ENCODE data around the gene SDK1.

The SDK1 gene

DNA sequence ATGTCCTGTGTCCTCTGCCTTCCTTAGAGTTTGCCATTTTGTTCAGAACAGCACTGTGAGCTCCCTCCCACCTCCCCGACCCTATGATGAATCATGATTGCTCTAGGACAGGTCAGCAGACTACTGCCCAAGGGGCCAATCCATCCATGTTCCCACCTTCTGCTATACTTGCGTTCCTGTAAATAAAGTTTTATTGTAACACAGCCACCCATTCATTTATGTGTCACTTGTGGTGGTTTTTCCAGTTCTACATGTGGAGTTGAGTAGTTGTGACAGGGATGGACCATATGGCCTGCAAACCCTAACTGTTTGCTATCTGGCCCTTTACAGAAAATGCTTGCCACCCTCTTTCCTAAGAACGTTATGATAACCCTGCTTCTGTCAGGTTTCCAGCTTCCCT lies 387.8 kb downstream of the SDK1 start:
- Histone ChIP-seq H3K79me1 (ENCODE audit: low read length) (no peaks in the 10 kb centered on the region), H4K12ac (ENCODE audit: low read depth, low read length) (no peak overlapping the region), H2BK120ac (ENCODE audit: insufficient read depth, low read length, poor library complexity) (no peak overlapping the region), H4K8ac (ENCODE audit: low read depth, low read length) (no peak overlapping the region), H3K79me2 (ENCODE audit: control insufficient read depth, insufficient read depth, low read length, poor library complexity) (no peaks in the 10 kb centered on the region), H3K27ac (ENCODE audit: low read depth, low read length) (no peak overlapping the region), H3K4me2 (ENCODE audit: low read length) (no peak overlapping the region), H3K4me1 (ENCODE audit: control insufficient read depth in 1 of 2, insufficient read depth in 2 of 2, low read length in 2 of 2) (no peaks in the 10 kb centered on the region), H3K36me3 (ENCODE audit: control insufficient read depth in 1 of 2, insufficient read depth in 2 of 2, low read length in 2 of 2) (peaks cover 2 to 4% of the 10 kb centered on the region in 2 experiments), H3K4me3 (ENCODE audit: low read depth, low read length) (peak overlapping the region; percentile 52), H3K14ac (ENCODE audit: low read length) (no peak overlapping the region), H3K23ac (ENCODE audit: low read length) (no peak overlapping the region), H2BK5ac (ENCODE audit: low read depth, low read length, poor library complexity) (no peak overlapping the region), H3K9me3 (ENCODE audit: insufficient read depth, low read depth, low read length) (peaks cover 2% of the 10 kb centered on the region), H3K4ac (ENCODE audit: low read depth, low read length) (no peak overlapping the region), H2AK5ac (ENCODE audit: low read length) (no peak overlapping the region), H4K91ac (ENCODE audit: low read depth, low read length) (no peak overlapping the region), H2BK12ac (ENCODE audit: low read length) (no peak overlapping the region), H3K18ac (ENCODE audit: low read length) (no peak overlapping the region), H3K27me3 (ENCODE audit: insufficient read depth, low read length) (no peaks in the 10 kb centered on the region), H3K9ac (ENCODE audit: low read length) (no peak overlapping the region), H2AFZ (ENCODE audit: insufficient read depth, low read length, poor library complexity) (no peak overlapping the region)
- no peak for DNase-seq
- WGBS (ENCODE audit: extremely low coverage, insufficient coverage, insufficient read length): no CpG with 5 or more reads among the region's 3 CpGs

DNA sequence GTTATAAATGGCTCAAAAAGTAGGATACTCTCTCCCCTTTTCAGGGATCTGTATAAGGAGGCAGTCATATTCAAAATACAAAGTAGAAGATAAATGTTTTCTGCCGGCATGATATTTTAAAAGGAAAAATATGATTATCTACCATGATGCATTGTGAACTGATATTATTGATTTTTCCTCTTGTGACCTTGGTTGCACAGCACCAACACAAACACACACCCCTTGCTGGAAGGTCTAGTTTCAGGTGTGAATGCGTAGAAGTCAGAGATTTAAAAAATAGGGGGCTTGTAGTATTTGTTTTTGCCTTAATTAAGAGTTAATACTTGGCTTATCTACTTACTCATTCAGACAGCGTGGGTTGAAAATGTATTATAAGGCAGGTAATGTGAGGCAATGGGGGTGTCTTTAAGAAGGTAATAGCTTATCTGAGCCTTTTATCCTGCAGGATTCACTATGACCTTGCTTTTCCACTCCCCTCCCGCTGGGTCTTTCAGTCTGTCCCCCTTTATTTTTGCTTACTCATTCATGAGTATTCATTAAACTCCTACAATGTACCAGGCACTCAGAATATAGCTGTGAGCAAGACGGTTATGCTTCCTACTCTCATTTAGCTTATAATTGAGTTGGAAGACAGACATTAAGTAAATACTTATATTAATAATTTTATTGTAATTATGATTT lies 390.6 kb downstream of the SDK1 start:
- Histone ChIP-seq H3K14ac (ENCODE audit: low read length) (no peak overlapping the region), H2AK5ac (ENCODE audit: low read length) (no peak overlapping the region), H3K36me3 (ENCODE audit: control insufficient read depth in 1 of 2, insufficient read depth in 2 of 2, low read length in 2 of 2) (peaks cover 0 to 2% of the 10 kb centered on the region in 2 experiments), H3K79me2 (ENCODE audit: control insufficient read depth, insufficient read depth, low read length, poor library complexity) (no peaks in the 10 kb centered on the region), H3K27me3 (ENCODE audit: insufficient read depth, low read length) (no peaks in the 10 kb centered on the region), H3K4me3 (ENCODE audit: low read depth, low read length) (no peak overlapping the region), H4K8ac (ENCODE audit: low read depth, low read length) (no peak overlapping the region), H2BK12ac (ENCODE audit: low read length) (no peak overlapping the region), H3K23ac (ENCODE audit: low read length) (no peak overlapping the region), H3K4ac (ENCODE audit: low read depth, low read length) (no peak overlapping the region), H2BK5ac (ENCODE audit: low read depth, low read length, poor library complexity) (no peak overlapping the region), H3K79me1 (ENCODE audit: low read length) (no peaks in the 10 kb centered on the region), H3K9me3 (ENCODE audit: insufficient read depth, low read depth, low read length) (peaks cover 2% of the 10 kb centered on the region), H3K27ac (ENCODE audit: low read depth, low read length) (no peak overlapping the region), H3K4me1 (ENCODE audit: control insufficient read depth in 1 of 2, insufficient read depth in 2 of 2, low read length in 2 of 2) (no peaks in the 10 kb centered on the region), H2BK120ac (ENCODE audit: insufficient read depth, low read length, poor library complexity) (no peak overlapping the region), H2AFZ (ENCODE audit: insufficient read depth, low read length, poor library complexity) (no peak overlapping the region), H3K9ac (ENCODE audit: low read length) (no peak overlapping the region), H3K18ac (ENCODE audit: low read length) (no peak overlapping the region), H4K91ac (ENCODE audit: low read depth, low read length) (no peak overlapping the region), H4K12ac (ENCODE audit: low read depth, low read length) (no peak overlapping the region), H3K4me2 (ENCODE audit: low read length) (no peak overlapping the region)
- no peak for DNase-seq
- no CpG with 5 or more reads among the region's 5 CpGs for WGBS (ENCODE audit: extremely low coverage, insufficient coverage, insufficient read length)

DNA sequence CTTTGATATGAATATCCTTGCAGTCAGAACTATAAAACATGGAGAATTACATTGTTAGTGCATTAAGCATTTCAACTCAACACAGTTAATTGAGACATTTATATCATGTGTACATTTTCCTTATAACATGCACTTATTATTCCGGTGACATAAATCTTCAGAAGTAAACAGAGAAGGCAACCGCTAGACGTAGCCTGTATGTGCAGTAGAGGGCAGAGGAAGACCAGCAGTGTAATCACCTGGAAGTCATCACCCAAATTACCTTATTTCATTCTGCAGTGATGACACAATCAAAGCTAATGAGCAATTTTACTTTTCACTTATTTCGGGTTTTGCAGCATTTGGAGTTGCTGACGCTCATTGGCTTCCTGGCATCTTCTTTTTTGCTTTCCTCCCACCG lies 394.6 kb downstream of the SDK1 start:
- Histone ChIP-seq H3K79me2 (ENCODE audit: control insufficient read depth, insufficient read depth, low read length, poor library complexity) (no peaks in the 10 kb centered on the region), H3K14ac (ENCODE audit: low read length) (no peak overlapping the region), H3K9me3 (ENCODE audit: insufficient read depth, low read depth, low read length) (no peaks in the 10 kb centered on the region), H4K8ac (ENCODE audit: low read depth, low read length) (no peak overlapping the region), H2BK12ac (ENCODE audit: low read length) (no peak overlapping the region), H3K23ac (ENCODE audit: low read length) (no peak overlapping the region), H4K12ac (ENCODE audit: low read depth, low read length) (no peak overlapping the region), H4K91ac (ENCODE audit: low read depth, low read length) (no peak overlapping the region), H3K36me3 (ENCODE audit: control insufficient read depth in 1 of 2, insufficient read depth in 2 of 2, low read length in 2 of 2) (no peaks in the 10 kb centered on the region), H3K9ac (ENCODE audit: low read length) (no peak overlapping the region), H3K4me2 (ENCODE audit: low read length) (no peak overlapping the region), H3K18ac (ENCODE audit: low read length) (no peak overlapping the region), H3K4ac (ENCODE audit: low read depth, low read length) (no peak overlapping the region), H2AK5ac (ENCODE audit: low read length) (no peak overlapping the region), H2BK5ac (ENCODE audit: low read depth, low read length, poor library complexity) (no peak overlapping the region), H3K4me1 (ENCODE audit: control insufficient read depth in 1 of 2, insufficient read depth in 2 of 2, low read length in 2 of 2) (no peaks in the 10 kb centered on the region), H2BK120ac (ENCODE audit: insufficient read depth, low read length, poor library complexity) (no peak overlapping the region), H3K79me1 (ENCODE audit: low read length) (no peaks in the 10 kb centered on the region), H3K27ac (ENCODE audit: low read depth, low read length) (no peak overlapping the region), H3K4me3 (ENCODE audit: low read depth, low read length) (no peak overlapping the region), H3K27me3 (ENCODE audit: insufficient read depth, low read length) (no peaks in the 10 kb centered on the region), H2AFZ (ENCODE audit: insufficient read depth, low read length, poor library complexity) (no peak overlapping the region)
- no CpG with 5 or more reads among the region's 6 CpGs for WGBS (ENCODE audit: extremely low coverage, insufficient coverage, insufficient read length)
- DNase-seq: no peak

DNA sequence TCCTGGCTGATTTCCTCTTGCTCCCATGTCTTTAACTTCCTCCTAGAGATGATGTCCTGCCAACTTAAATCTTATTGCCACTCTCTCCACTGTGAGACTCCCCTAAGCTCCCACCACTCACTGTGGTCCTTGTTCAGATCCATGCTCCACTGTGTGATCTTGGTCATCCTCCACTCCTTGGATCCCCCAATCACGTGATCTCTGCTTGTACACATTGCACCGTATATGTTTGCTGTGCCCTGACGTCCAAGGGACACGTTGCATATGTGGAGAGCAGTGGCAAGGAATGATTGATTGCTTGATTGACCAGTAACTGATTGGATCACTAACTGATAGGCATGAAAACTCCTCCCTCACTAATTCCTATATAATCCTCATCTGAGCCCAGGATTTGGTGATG lies 395.1 kb downstream of the SDK1 start:
- Histone ChIP-seq H3K27ac (ENCODE audit: low read depth, low read length) (no peak overlapping the region), H3K4me3 (ENCODE audit: low read depth, low read length) (no peak overlapping the region), H4K8ac (ENCODE audit: low read depth, low read length) (no peak overlapping the region), H3K9me3 (ENCODE audit: insufficient read depth, low read depth, low read length) (no peaks in the 10 kb centered on the region), H3K23ac (ENCODE audit: low read length) (no peak overlapping the region), H3K18ac (ENCODE audit: low read length) (no peak overlapping the region), H3K27me3 (ENCODE audit: insufficient read depth, low read length) (no peaks in the 10 kb centered on the region), H4K91ac (ENCODE audit: low read depth, low read length) (no peak overlapping the region), H3K79me2 (ENCODE audit: control insufficient read depth, insufficient read depth, low read length, poor library complexity) (no peaks in the 10 kb centered on the region), H3K4me1 (ENCODE audit: control insufficient read depth in 1 of 2, insufficient read depth in 2 of 2, low read length in 2 of 2) (no peaks in the 10 kb centered on the region), H3K79me1 (ENCODE audit: low read length) (no peaks in the 10 kb centered on the region), H2AK5ac (ENCODE audit: low read length) (no peak overlapping the region), H3K14ac (ENCODE audit: low read length) (no peak overlapping the region), H2AFZ (ENCODE audit: insufficient read depth, low read length, poor library complexity) (no peak overlapping the region), H3K4me2 (ENCODE audit: low read length) (no peak overlapping the region), H4K12ac (ENCODE audit: low read depth, low read length) (no peak overlapping the region), H3K36me3 (ENCODE audit: control insufficient read depth in 1 of 2, insufficient read depth in 2 of 2, low read length in 2 of 2) (no peaks in the 10 kb centered on the region), H2BK120ac (ENCODE audit: insufficient read depth, low read length, poor library complexity) (no peak overlapping the region), H3K9ac (ENCODE audit: low read length) (no peak overlapping the region), H2BK5ac (ENCODE audit: low read depth, low read length, poor library complexity) (no peak overlapping the region), H2BK12ac (ENCODE audit: low read length) (no peak overlapping the region), H3K4ac (ENCODE audit: low read depth, low read length) (no peak overlapping the region)
- no peak for DNase-seq
- WGBS (ENCODE audit: extremely low coverage, insufficient coverage, insufficient read length): no CpG with 5 or more reads among the region's 4 CpGs

Measured in trophoblast cell (in vitro differentiated cells and primary cell).